ENCODE measurements around the gene WDR5.

GRCh38 chr9:134174526-134175290, 38.8 kb downstream of the WDR5 start:
- no peak for TF ChIP-seq CTCF (conservative IDR thresholded peaks at IDR 0.05; ENCODE audit: low read depth, low read length)
- TF ChIP-seq EZH2phosphoT487 (IDR thresholded peaks at IDR 0.05; ENCODE audit: borderline replicate concordance, low read length) = no peak
- no peak for TF ChIP-seq EZH2 (IDR thresholded peaks at IDR 0.05; ENCODE audit: low read length, unreplicated experiment)
